ENCODE measurements around the gene UPF2.
"Not testable (repeated sequence)": the region's sequence is repeated elsewhere in the genome, so short reads cannot be mapped to it uniquely, and the experiment has no call there.

UPF2 gene

DNA sequence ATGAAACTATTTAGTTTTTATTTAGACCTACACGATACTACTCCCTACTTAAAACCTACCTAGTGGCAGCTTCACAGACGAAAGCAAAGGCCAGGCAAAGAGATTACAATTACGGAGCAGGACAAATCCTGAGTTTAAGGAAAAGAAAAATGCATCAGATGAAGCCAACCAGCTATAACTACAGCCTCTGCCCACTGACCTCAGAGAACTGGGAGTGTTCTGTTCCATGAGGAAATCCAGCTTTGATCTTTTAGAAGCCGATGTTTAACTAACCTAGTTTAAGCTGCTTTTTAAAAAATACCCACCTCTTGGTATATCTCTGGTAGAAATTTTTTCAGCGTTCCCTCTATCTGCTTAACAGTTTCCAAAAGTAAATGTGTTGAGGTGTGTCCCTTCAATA lies 3.0 kb upstream of the UPF2 start:
- no peak for DNase-seq (ENCODE audit: low read depth in 1 of 2, low spot score in 1 of 2)

DNA sequence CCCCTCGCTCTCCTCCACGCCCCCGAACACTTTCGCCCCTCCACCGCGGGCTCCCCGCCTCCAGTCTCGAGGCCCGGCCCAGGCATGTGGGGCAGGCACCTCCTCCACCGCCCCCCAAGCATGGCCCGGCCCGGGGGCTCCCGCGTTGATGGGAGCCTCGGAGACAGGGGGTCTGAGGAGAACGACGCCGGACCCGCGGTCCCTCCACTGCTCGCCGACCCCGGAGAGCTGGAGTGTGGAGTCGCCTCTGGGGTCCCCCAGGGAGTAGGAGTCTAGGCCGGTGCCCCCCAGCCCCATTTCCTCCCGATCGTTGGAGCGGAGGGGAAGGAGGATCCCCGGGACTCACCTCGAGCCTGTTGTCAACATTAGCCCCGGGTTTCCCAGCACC lies 206 bp downstream of the UPF2 start:
- peak in 1 of 2 donors; percentile 42 for DNase-seq (ENCODE audit: low read depth in 1 of 2, low spot score in 1 of 2)

DNA sequence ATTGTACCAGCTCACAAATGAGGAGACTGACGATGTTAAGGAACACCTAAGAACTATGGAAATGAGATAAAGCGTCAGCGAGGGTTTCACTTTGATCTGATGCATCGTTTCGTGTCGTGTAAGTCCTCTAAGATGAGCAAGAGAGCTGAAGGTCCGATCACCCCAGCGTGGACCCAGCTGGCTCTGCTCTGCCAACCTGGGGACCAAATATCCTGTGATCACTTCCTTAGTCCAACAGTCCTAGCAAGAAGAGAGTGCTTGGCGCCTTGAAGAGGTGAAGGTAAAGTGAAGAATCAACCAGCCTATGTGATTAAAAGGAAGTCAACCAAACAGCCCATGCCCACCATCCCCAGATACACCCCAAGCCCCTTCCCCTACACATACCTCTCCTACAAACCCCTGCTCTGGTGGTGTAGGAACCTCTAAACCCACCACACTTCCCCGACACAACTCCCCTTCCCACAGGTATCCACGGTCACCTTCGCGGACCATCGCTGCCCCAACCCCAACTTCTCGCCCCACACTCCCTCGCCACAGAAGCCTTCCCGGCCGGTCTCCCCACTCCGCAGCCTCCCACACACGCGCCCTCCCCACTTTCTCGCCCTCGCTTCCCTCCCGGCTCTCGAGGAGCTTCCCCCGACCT lies 722 bp downstream of the UPF2 start:
- DNase-seq (ENCODE audit: low read depth in 1 of 2, low spot score in 1 of 2) = no peak

DNA sequence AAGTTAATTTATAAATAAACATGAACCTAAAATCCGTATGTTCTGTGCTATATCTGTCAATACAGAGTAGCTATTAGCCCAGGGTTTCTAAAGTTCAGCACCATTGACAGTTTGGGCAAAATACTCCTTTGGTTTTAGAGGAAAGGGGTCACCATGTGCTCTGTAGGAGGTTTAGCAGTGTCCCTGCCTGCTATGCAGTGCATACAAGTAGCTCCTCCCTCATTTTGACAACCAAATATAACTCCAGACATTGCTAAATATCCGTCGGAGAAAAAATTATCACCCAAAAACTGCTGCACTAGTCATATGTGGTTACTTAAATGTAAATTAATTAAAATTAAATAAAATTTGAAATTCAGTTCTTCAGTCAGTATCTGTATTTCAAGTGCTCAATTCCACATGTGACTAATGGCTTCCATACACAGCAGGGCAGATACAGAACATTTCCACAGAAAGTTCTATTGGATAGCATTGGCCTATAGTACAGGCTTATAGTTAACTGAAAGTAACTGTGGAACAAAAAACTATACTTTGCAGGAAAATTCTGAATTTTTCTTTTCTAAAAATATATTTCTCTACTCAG lies 6.4 kb downstream of the UPF2 start:
- no peak for DNase-seq (ENCODE audit: low read depth in 1 of 2, low spot score in 1 of 2)

DNA sequence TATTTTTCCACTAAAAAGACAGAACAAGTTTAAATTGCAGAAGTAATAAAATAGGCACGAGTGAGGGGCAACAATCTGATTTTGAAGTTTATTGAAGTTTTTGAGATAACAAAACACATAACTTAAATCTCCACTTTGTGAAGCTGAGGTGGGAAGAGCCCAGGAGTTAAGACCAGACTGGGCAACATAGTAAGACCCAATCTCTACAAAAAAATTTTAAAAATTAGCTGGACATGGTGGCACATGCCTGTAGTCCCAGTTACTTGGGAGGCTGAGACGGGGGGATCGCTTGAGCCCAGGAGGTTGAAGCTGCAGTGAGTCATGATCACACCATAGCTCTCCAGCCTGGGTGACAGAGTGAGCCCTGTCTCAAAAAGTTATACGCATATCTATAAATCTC lies 11.2 kb downstream of the UPF2 start:
- DNase-seq (ENCODE audit: low read depth in 1 of 2, low spot score in 1 of 2) = no peak

DNA sequence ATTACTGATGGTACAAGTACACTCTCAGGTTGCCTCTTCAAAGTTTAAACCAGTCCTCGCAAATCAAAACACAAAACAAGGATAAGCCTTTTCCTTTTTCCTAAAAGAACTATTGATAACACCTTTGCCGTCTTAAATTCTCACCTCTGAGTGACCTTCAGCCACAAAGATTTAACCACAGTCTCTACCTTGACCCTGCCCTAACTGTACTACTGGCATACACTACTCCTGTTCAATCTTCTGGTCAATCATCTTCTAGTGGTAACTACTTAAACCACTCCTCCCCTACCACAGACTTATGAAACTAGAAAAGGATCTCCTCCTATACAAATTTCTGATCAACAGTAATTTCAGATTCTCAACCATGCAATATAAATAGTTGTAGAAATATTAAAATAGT lies 15.1 kb downstream of the UPF2 start:
- DNase-seq (ENCODE audit: low read depth in 1 of 2, low spot score in 1 of 2) = no peak

DNA sequence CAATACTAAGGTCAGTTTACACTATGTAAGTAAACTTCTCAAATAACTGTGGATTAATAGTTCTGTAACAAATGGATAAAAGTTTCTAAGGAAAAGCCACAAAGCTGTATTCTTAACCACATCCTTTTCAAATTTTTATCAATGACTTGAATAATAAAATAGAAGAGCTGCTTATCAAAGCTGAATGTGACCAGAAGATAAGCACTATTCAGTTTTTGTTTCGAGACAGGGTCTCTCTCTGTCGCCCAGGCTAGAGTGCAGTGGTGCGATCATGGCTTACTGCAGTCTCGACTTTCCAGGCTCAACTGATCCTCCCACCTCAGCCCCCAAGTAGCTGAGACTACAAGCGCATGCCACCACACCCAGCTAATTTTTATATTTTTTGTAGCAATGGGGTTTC lies 17.0 kb downstream of the UPF2 start:
- no peak for DNase-seq (ENCODE audit: low read depth in 1 of 2, low spot score in 1 of 2)

DNA sequence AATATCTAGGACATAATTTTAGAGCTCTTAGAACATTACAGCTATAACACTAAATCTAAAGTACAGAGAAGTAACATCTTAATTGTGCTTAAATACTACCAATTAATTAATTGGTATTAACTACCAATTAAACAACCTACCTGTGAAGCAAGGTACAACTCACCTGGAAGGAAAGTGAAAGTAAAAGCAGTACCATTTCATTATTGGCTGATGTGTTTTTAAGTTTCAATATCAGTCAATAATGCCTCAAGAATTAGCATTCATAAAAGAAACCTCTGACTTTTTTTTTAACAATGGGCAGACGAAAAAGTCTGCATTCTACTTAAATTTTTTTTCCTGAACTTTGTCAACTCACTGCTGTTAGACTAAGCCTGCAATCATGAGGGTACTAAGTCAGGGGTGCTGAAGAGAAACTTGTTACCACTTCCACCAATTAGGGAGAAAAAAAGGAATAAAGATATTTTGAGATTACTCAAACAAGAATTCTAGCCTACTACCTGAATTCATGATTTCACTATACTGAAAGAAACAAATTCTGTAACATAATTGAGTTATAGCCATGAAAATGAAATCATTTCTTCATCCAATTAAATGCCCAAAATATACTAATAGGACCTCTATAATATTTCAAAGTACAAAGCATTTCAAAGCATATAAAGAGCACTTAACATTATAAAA lies 19.9 kb downstream of the UPF2 start:
- no peak for DNase-seq (ENCODE audit: low read depth in 1 of 2, low spot score in 1 of 2)

DNA sequence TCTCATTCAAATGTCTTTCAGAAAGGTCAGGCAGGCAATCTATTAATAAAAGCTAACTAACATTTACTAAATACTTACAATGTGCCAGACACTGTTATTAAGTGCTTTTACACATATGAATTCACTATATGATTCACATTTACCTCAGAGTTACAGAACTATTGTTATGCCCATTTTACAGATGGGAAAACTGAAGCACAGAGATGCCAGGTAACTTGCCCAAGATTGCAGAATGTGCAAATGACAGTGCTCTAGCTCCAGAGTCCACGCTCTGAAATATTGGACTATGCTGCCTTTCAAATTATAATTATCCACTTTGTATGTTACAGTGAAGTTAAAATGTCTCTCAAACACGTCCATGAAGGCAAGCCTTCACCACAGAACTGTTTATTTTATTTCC lies 22.0 kb downstream of the UPF2 start:
- no peak for DNase-seq (ENCODE audit: low read depth in 1 of 2, low spot score in 1 of 2)

DNA sequence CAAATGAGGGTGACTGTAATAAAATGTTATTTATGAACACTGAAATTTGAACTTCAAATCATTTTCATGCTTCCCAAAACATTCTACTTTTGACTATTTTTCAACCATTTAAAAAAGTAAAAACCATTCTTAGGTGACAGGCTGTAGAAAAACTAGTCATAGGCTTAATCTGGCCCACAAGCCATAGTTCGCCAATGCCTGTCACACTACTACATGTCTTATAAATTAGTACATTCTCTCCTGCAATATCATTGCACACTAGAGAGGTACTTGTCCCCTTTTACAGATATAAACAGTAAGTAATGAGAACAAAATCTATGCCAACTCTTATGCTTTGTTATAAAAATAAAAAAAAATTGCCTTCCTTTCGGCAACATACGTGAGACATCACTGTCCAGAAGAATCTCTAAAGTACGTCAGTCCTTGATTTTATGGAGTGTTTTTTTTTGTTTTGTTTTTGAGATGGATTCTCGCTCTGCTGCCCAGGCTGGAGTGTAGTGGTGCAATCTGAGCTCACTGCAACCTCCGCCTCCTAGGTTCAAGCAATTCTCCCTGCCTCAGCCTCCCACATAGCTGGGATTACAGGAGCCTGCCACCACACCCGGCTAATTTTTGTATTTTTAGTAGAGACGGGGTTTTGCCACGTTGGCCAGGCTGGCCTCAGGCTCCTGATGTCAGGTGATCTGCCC lies 23.2 kb downstream of the UPF2 start:
- no peak for DNase-seq (ENCODE audit: low read depth in 1 of 2, low spot score in 1 of 2)

DNA sequence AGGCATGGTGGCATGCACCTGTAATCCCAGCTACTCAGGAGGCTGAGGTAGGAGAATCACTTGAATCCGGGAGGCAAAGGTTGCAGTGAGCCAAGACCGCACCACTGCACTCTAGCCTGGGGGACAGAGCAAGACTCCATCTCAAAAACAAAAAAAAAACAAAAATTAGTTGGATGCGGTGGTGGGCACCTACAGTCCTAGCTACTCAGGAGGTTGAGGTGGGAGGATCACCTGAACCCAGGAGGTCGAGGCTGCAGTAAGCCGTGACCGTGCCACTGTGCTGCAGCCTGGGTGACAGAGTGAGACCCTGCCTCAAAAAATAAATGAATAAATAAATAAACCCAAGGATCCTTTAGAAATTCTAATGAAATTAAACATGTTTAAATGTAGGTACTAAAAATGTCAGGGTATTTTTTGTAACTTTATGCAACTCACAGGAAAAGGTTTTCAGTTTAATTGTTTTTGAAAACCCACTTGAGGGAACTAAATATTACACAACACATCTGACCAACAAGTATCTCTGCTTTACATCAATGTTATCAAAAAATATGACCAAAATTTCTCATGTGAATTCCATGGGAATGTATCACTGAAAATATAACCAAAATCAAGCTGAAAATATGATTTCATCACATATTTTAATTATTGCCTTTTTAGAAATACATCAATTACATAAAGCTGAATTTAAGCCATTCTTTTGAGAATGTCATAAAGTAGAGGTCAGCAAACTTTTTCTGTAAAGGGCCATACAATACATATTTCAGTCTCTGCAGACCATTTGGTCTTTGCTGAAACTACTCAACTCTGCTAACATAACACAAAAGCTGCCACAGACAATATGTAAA lies 23.9 kb downstream of the UPF2 start:
- DNase-seq (ENCODE audit: low read depth in 1 of 2, low spot score in 1 of 2) = no peak

DNA sequence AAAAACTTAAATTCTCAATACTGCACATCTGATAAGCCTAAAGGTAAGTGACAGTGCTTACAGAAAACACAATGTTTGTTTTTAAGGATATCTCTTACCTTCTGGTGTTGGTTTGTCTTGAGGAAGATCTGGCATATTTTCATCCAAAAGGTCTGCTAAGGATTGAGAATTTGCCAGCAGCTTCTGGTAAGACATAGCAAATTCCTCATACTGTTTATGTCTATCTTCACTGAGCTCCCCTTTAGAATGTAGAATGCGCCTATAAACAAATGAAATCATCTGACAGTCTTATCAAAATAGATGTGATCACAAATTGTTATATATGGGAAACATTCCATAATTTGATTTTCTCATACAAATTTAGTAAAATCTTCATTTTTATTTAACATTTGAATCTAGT lies 28.7 kb downstream of the UPF2 start:
- no peak for DNase-seq (ENCODE audit: low read depth in 1 of 2, low spot score in 1 of 2)

DNA sequence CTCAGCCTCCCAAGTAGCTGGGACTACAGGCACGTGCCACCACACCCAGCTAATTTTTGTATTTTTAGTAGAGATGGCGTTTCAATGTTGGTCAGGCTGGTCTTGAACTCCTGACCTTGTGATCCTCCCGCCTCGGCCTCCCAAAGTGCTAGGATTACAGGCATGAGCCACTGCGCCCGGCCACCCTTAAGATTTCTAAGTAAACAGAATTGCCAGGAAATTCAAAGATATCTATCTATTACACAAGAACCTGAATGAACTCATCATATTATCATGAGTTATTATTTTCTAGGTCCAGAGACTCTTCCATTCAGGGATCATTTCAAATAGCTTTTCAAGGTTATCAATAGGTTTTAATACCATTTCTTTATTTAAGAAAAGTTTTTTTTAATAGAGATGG lies 29.2 kb downstream of the UPF2 start:
- not testable (repeated sequence) for DNase-seq (ENCODE audit: low read depth in 1 of 2, low spot score in 1 of 2)

DNA sequence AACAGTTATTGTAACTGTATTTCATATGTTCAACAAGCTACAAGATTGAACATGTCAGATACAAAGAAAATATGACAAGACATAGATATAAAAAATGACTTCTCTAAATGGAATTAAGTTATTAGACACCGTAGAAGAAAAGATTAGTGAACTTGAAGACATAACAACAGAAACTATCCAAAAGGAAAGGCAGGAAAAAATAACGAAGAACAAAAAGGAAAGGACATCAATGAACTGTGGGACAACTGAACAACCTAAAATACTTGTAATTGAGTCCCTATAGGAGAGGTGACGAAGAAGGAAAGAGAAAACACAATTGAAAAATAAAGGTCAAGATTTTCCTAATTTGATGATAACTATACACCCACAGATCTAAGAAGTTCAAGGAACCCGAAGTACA lies 32.3 kb downstream of the UPF2 start:
- no peak for DNase-seq (ENCODE audit: low read depth in 1 of 2, low spot score in 1 of 2)

DNA sequence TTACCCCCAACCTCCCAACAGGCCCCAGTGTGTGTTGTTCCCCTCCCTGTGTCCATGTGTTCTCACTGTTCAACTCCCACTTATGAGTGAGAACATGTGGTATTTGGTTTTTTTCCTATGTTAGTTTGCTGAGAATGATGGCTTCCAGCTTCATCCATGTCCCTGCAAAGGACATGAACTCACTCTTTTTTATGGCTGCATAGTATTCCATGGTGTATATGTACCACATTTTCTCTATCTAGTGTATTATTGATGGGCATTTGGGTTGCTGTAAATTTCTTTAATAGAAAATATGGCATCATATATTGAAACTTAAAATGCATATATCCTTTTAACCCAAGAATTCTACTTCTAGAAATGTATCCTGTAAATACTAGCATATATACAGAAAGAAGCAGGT lies 33.8 kb downstream of the UPF2 start:
- not testable (repeated sequence) for DNase-seq (ENCODE audit: low read depth in 1 of 2, low spot score in 1 of 2)

DNA sequence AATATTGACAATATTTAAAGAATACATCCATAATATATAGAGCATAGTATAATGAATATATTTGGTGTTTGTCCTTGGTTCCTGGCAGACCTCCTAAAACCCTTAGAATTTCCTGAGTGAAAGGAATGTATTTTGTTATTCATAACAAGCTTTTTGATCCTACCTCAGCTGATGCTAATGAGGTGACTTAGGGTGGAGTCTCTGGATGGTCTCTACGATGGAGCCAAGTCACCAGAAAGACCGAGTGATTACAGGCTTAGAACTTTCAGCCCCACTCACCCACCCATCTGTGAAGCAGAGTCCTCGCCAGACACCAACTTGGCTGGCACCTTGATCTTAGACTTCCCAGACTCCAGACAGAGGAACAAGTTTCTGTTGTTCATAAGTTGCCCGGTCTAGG lies 35.9 kb downstream of the UPF2 start:
- no peak for DNase-seq (ENCODE audit: low read depth in 1 of 2, low spot score in 1 of 2)

DNA sequence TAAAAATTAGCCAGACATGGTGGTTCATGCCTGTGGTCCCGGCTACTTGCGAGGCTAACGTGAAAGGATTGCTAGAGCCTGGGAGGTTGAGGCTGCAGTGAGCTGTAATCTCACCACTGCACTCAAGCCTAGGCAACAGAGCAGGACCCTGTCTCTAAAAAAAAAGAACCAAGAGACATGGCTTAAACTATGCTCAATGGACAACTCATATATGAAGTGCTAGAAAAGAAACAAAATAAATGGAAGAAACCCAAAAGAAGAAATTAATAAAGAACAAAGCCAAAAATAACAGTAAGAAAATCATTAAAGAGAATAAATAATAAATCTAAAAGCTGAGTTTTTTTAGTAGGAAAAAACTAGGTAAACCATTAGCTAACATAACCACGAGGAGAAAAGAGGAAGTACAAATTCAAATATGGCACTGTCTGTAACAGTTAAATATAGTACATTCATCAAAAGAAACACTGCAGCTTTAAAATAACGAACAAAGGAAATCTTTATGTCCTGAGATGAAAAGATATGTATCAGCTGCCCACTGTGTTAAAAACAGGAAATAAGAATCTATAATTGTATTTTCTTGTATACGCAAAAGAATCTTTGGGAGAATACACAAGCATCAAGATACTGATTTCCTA lies 48.7 kb downstream of the UPF2 start:
- no peak for DNase-seq (ENCODE audit: low read depth in 1 of 2, low spot score in 1 of 2)

DNA sequence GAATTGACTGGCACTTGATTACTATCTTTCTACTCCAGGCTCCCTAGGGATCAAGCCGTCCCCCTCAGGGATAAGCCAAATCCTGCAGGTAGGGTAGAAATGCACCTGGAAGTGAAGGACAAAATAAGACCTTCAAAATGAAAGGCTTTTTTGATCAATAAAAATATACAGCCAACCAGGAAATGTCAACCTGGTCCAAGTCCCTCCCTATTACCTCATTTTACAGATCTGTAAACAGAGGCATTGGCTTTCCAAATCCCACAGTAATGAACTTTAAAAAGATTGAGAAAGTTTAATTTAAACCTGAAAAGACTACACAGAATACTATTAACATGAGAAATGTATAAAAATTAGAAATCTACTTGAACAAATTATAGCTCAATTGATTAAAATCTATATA lies 53.7 kb downstream of the UPF2 start:
- DNase-seq (ENCODE audit: low read depth in 1 of 2, low spot score in 1 of 2) = no peak

DNA sequence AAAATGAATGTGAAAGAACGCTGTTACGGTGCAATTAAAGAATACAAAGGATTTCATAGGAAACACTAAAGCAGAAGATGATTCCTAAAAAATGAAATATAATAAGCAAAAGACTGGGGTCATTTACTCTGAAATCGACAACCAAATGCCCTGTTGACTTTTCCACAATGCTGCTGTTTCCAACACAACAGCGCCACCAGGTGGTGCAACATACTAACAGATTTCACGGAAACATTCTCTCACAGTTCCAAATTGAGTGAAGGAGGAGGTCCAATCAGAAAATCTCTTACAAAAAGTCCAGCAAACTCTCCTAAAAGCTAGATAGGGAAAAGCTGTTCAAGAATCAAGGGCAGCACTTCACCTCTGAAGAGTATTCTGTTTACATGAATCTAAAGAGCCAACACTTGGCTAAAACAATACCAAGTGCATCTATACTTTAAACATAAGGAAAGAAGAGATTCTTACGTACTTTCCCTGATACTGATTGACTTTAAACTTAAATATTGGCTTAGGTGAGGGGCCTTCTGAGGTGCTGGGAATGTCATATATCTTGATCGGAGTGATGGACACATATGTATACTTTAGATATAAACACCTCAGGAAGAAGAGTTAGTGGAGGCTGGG lies 55.9 kb downstream of the UPF2 start:
- DNase-seq (ENCODE audit: low read depth in 1 of 2, low spot score in 1 of 2) = peak; percentile 31 to 49

DNA sequence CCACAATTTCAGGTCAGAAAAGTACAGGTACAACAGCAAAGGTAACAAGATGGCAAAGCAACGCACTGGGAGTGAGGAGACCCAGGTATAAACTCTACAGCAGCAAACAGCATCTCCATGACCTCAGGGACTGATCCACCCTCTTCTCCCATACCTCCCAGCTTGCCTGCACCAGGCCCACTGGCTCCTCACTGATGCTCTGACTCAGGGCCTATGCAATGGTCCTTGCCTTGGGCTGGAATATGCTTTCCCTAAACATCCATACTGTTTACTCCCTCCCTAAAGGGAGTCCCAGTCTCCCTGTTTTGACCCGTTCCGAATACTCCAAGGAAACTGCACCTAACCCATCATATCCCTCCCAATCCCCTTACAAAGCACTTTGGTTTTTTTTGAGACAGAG lies 60.4 kb downstream of the UPF2 start:
- no peak for DNase-seq (ENCODE audit: low read depth in 1 of 2, low spot score in 1 of 2)

Data from activated T-helper 1 cell treated with anti-CD3 and anti-CD28 coated beads, Interleukin-2, amount 50 U/mL, for 16 hours (primary cell).